RKO (cell line): ENCODE measurements around the gene CLIP4.

Experiments used
- DNase-seq: peaks from one replicate; pipeline ENCODE4 v3.0.0-alpha.2; 2016; ENCODE audit warnings: low spot score

CLIP4 gene

GRCh38 chr2:29114946-29115609 is at the start of gene CLIP4:
Gene CLIP4, plus strand, starts transcription at chr2:29115415. Its CDS starts 5,974 bp downstream, at chr2:29121389.
- no peak for DNase-seq

- no peak for DNase-seq
These were observed 48.8 kb upstream of the CLIP4 start for GRCh38 chr2:29066271-29066860.

- DNase-seq = no peak
These were observed 48.1 kb upstream of the CLIP4 start for GRCh38 chr2:29066997-29067605.

GRCh38 chr2:29068513-29068912 is 46.7 kb upstream of the CLIP4 start:
- DNase-seq = no peak

GRCh38 chr2:29070526-29070925 is 44.7 kb upstream of the CLIP4 start:
- DNase-seq = no peak

- no peak for DNase-seq
These were observed 43.9 kb upstream of the CLIP4 start for GRCh38 chr2:29071032-29071975.

GRCh38 chr2:29072251-29072650 is 43.0 kb upstream of the CLIP4 start:
- no peak for DNase-seq

GRCh38 chr2:29072971-29073725 is 42.1 kb upstream of the CLIP4 start:
- no peak for DNase-seq

- no peak for DNase-seq
These were observed 41.3 kb upstream of the CLIP4 start for GRCh38 chr2:29073933-29074332.

- DNase-seq = no peak
These were observed 40.8 kb upstream of the CLIP4 start, which contains the start of gene PCARE for GRCh38 chr2:29074411-29074810. Gene PCARE, minus strand, starts transcription at chr2:29074523. Its CDS starts 262 bp downstream, at chr2:29074261.

GRCh38 chr2:29075894-29076705 is 39.1 kb upstream of the CLIP4 start:
- DNase-seq = no peak

GRCh38 chr2:29079887-29080286 is 35.3 kb upstream of the CLIP4 start:
- DNase-seq = no peak

GRCh38 chr2:29080886-29081743 is 34.1 kb upstream of the CLIP4 start:
- no peak for DNase-seq

- no peak for DNase-seq
These were observed 32.3 kb upstream of the CLIP4 start for GRCh38 chr2:29082804-29083495.

GRCh38 chr2:29084554-29084953 is 30.7 kb upstream of the CLIP4 start:
- DNase-seq = no peak

- peak; percentile 35 for DNase-seq
These were observed 24.9 kb upstream of the CLIP4 start for GRCh38 chr2:29090311-29090710.

GRCh38 chr2:29096969-29097368 is 18.2 kb upstream of the CLIP4 start:
- DNase-seq = no peak

GRCh38 chr2:29097569-29097968 is 17.6 kb upstream of the CLIP4 start:
- DNase-seq = no peak

GRCh38 chr2:29100564-29100963 is 14.7 kb upstream of the CLIP4 start:
- DNase-seq = no peak
